Left ventricle myocardium inferior (tissue), 1 donor: ENCODE data around the gene TBRG4. TPM values are rescaled to one million over a fixed set of nuclear protein-coding genes. Genes with fewer than 3 reads are reported as not detected.

Source experiments
- DNase-seq: peaks from one replicate; pipeline ENCODE4 v3.0.0-alpha.2; 2020
- H3K27ac ChIP-seq: fragments of 200-600 bp; replicated peaks from 2 replicates; pipeline ENCODE4 v1.8.0; 2021
- H3K27me3 ChIP-seq: fragments of 200-600 bp; 2 replicates; pipeline ENCODE4 v1.8.0; 2021; ENCODE audit warnings: low read depth
- H3K36me3 ChIP-seq: fragments of 200-600 bp; 2 replicates; pipeline ENCODE4 v1.8.0; 2021
- H3K4me1 ChIP-seq: fragments of 200-600 bp; 2 replicates; pipeline ENCODE4 v1.8.0; 2021
- H3K4me3 ChIP-seq: fragments of 200-600 bp; 2 replicates; pipeline ENCODE4 v1.8.0; 2021; ENCODE audit warnings: mild to moderate bottlenecking, moderate library complexity
- H3K9me3 ChIP-seq: fragments of 200-600 bp; replicated peaks from 2 replicates; pipeline ENCODE4 v1.8.0; 2021
- intact Hi-C: fragments of 100-400 bp; cut with micrococcal nuclease; formaldehyde crosslinking; loops from one replicate; pipeline ENCODE4 v1.11.0; 2022
- total RNA-seq: library from RNA; stranded (reverse); fragmentation: NEBNext Ultra II Directional; extraction: Animal tissue kit (Norgen Biotek cat#: 25700); gene quantifications from one replicate; pipeline ENCODE4 v1.2.1, GENCODE V29; 2021
- TF ChIP-seq, protein P1 (sequence below): fragments of 200-600 bp; IDR thresholded peaks from 2 replicates; pipeline ENCODE4 v1.8.0; 2021; ENCODE audit warnings: antibody characterized with exemption, mild to moderate bottlenecking, borderline replicate concordance
- donor health status: DM: no; HTN: yes; CAD: no; lungs with severe emphysema.

TBRG4 gene
- total RNA-seq, 1 donor from 2014 or later = 79.3 TPM

DNA sequence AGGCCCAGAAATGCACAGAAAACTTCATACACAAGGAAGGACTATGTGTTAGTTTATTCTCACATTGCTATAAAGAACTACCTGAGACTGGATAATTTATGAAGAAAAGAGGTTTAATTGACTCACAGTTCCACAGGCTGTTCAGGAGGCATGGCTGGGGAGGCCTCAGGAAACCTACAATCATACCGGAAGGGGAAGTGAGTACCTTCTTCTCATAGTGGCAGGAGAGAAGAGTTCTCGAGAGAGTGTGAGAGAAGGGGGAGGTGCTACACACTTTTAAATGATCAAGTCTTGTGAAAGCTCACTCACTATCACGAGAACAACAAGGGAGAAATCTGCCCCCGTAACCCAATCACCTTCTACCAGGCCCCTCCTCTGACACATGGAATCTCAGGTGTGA lies 29.3 kb upstream of the TBRG4 start:
- Histone ChIP-seq H3K36me3 (no peaks in the 10 kb centered on the region), H3K27ac (no peak overlapping the region), H3K4me3 (no peak overlapping the region), H3K9me3 (no peaks in the 10 kb centered on the region), H3K27me3 (peaks cover 28% of the 10 kb centered on the region), H3K4me1 (no peaks in the 10 kb centered on the region)
- TF ChIP-seq, protein P1, sequence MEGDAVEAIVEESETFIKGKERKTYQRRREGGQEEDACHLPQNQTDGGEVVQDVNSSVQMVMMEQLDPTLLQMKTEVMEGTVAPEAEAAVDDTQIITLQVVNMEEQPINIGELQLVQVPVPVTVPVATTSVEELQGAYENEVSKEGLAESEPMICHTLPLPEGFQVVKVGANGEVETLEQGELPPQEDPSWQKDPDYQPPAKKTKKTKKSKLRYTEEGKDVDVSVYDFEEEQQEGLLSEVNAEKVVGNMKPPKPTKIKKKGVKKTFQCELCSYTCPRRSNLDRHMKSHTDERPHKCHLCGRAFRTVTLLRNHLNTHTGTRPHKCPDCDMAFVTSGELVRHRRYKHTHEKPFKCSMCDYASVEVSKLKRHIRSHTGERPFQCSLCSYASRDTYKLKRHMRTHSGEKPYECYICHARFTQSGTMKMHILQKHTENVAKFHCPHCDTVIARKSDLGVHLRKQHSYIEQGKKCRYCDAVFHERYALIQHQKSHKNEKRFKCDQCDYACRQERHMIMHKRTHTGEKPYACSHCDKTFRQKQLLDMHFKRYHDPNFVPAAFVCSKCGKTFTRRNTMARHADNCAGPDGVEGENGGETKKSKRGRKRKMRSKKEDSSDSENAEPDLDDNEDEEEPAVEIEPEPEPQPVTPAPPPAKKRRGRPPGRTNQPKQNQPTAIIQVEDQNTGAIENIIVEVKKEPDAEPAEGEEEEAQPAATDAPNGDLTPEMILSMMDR = no peak
- DNase-seq = no peak
- intact Hi-C loops = no loop called here

DNA sequence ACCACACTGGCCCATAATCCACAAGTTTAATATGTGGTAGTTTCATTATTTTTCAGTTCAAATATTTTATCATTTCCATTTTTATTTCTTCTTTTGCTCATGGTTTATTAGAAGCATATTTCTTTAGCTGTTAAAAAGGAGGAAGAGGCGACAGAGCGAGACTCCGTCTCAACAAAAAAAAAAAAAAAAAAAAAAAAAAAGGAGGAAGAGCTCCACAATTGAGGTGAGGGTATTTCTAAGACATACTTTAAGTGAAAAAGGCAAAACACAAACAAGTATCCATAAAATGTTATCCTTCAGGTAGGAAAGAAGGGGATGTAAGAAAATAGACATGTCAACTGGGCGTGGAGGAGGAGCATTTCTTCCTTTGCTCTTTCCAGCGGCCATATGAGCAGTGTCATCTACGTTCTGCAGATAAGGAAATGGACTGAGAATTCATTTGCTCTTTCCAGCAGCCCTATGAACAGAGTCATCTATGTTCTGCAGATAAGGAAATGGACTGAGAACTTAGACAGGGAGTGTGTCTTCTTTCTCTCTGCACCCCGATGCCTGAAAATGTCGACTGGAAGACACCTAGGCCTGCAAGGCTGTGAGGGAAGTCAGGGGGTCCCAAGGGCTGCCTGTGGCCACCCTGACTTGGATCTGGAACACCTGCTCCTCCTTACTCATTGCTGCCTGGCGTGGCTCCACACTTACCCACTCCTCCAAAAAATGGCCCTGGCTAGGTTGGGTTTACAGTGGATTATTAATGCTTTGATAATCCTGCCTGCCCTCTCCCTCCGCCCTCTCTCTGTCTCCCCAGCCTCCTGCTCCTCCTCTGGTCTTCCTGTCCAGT lies 27.2 kb upstream of the TBRG4 start:
- no peaks in the 10 kb centered on the region for H3K4me1 ChIP-seq
- no peak overlapping the region for H3K27ac ChIP-seq
- no peak for DNase-seq
- H3K4me3 ChIP-seq = no peak overlapping the region
- H3K9me3 ChIP-seq = no peaks in the 10 kb centered on the region
- intact Hi-C loops = loop anchor here (5.0 to 10.0 kb wide), 2 partner anchors 166 to 284 kb away; no protein-coding TSS in a partner anchor
- H3K36me3 ChIP-seq = no peaks in the 10 kb centered on the region
- H3K27me3 ChIP-seq = peaks cover 15% of the 10 kb centered on the region
- TF ChIP-seq, protein P1 = no peak

DNA sequence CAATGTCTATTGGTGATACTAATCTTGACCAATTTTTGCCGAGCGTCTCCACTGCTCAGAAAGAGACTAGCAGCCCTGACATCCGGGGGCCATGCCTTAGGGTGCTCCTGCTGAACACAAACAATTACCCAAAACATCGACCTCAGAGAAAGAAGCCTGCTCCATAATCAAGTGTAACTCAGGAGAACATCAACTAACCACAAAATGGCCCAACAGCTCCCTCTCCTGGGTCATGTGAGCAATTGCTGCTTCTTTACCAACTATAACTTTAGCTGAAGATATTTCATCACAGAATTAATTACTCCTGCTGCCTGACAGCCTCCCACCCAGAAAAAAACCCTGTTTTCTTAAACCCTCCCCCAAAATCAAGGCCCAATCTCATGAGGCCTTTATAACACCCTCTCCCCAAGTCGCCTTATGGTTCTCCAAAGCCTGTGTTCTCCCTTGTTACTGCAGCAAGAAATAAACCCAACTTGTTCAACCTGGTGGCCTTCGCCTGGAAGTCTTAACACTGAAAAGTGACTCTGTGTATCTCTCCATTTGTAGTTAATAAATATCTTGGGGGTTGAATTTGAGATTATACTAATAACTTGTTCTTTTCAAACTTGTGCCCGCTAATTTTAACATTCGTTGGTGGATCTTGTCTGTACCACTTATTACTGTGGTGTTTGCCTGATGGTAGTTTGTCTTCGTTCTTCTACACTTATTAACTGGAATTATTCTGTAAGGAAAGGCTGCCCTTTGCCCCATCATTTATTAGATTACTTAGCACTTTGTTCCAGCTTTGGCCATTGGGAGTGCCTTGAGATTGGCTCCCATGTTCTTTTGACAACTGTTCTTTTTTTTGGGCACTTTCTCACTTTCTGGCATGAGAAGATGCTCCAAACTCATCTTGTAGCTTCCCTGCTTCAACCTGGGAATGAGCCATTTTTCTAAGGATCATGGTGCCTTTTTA lies 24.9 kb upstream of the TBRG4 start:
- H3K9me3 ChIP-seq = no peaks in the 10 kb centered on the region
- H3K4me1 ChIP-seq = no peaks in the 10 kb centered on the region
- no peak for DNase-seq
- no peak overlapping the region for H3K27ac ChIP-seq
- TF ChIP-seq, protein P1 = peak; percentile 90
- no peak overlapping the region for H3K4me3 ChIP-seq
- intact Hi-C loops = loop anchor here (5.0 to 10.0 kb wide), 2 partner anchors 164 to 282 kb away; no protein-coding TSS in a partner anchor
- peaks cover 23% of the 10 kb centered on the region for H3K27me3 ChIP-seq
- H3K36me3 ChIP-seq = no peaks in the 10 kb centered on the region

DNA sequence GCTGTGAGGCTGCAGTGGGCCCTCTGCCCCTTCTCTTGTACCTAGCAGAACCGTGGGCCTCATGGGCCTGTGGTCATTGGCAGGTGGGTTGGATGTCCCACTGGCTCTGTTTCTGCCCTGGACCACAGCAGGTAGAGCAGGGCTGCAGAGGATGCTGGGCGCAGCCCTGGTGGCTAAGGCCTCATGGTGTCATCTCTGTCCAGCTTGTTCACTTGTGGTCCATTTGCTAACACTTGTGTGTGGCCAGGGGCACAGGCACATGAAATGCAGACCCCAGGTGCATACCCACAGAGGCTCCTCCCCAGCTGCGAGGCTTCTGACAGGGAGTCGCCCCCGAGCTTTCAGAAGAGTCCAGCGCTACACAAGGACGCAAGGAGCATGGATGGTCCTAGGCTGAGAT lies 22.4 kb upstream of the TBRG4 start:
- intact Hi-C loops = loop anchor here (10.0 kb wide), 1 partner anchor 279 kb away; no protein-coding TSS in a partner anchor
- Histone ChIP-seq H3K27me3 (peaks cover 19% of the 10 kb centered on the region), H3K9me3 (no peaks in the 10 kb centered on the region), H3K27ac (no peak overlapping the region), H3K4me1 (no peaks in the 10 kb centered on the region), H3K4me3 (no peak overlapping the region), H3K36me3 (no peaks in the 10 kb centered on the region)
- TF ChIP-seq, protein P1 = no peak
- no peak for DNase-seq

DNA sequence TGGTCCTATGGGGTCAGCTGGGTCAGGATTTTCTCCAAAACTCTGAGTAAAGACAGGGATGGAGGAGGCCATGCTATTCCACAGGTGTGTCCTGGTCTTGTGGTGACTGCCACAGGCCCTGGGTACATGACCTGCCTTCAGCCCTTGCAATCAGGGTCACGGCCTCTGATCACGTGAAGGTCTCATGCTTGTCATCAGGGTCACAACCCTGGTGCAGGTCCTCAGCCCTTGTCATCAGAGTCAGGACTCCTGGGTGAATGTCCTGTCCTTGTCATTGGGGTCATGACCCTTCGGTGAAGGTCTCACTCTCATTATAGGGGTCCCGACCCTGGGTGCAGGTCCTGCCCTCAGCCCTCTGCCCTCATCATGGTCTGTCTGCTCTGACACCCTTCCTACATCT lies 21.9 kb upstream of the TBRG4 start:
- DNase-seq = no peak
- Histone ChIP-seq H3K4me1 (no peaks in the 10 kb centered on the region), H3K9me3 (no peaks in the 10 kb centered on the region), H3K36me3 (no peaks in the 10 kb centered on the region), H3K4me3 (no peak overlapping the region), H3K27ac (no peak overlapping the region), H3K27me3 (peaks cover 18% of the 10 kb centered on the region)
- TF ChIP-seq, protein P1 = no peak
- intact Hi-C loops = loop anchor here (10.0 kb wide), 1 partner anchor 279 kb away; no protein-coding TSS in a partner anchor
